Ovary (tissue), 9 donors: Measurements from ENCODE around the gene DUSP1. TPM values are rescaled to one million over a fixed set of nuclear protein-coding genes. Genes with fewer than 3 reads are reported as not detected.

Experiments
- DNase-seq, 5 donors: peaks; one replicate each; pipeline ENCODE4 v3.0.0-alpha.2; 2019 to 2020
- H3K27ac ChIP-seq, 2 donors: fragments of 200-600 bp; one replicate each; pipeline versions ENCODE4 v1.5.1 to v1.8.0; 2019 to 2022
- H3K27me3 ChIP-seq: fragments of 200-600 bp; one replicate; pipeline ENCODE4 v1.8.0; 2022
- H3K36me3 ChIP-seq: fragments of 200-600 bp; sonication (generic); one replicate; pipeline ENCODE4 v1.5.1; 2019
- H3K4me1 ChIP-seq: one replicate; pipeline ENCODE4 v1.8.1; 2013; ENCODE audit warnings: mild to moderate bottlenecking, moderate library complexity; ENCODE audit not compliant: insufficient read depth
- H3K4me3 ChIP-seq: fragments of 200-600 bp; sonication (generic); one replicate; pipeline ENCODE4 v1.5.1; 2017
- H3K9me3 ChIP-seq, 2 donors: fragments of 200-600 bp in 1 of 2; sonication (generic) in 1 of 2; one replicate each; pipeline versions ENCODE4 v1.5.1 to v1.8.1; 2013 to 2019; ENCODE audit warnings: mild to moderate bottlenecking in 1 of 2, moderate library complexity in 1 of 2
- CTCF ChIP-seq, 3 donors: fragments of 450-650 bp in 2 of 3; fragments of 200-600 bp in 1 of 3; IDR thresholded peaks; one replicate each; pipeline versions ENCODE4 v1.5.1 to v1.8.0; 2016 to 2022; ENCODE audit warnings: antibody characterized with exemption in 3 of 3, mild to moderate bottlenecking in 1 of 3
- EP300 ChIP-seq: sonication (generic); formaldehyde crosslinking; IDR thresholded peaks from one replicate; pipeline ENCODE4 v1.6.1; 2017; ENCODE audit warnings: antibody characterized with exemption
- POLR2A ChIP-seq: fragments of 450-650 bp; IDR thresholded peaks from one replicate; pipeline ENCODE4 v1.6.1; 2017; ENCODE audit warnings: antibody characterized with exemption, mild to moderate bottlenecking, moderate library complexity
- WGBS, 3 donors: extraction: QIAGEN DNeasy Blood & Tissue Kit in 1 of 3; methylation state at CpG; one replicate each; pipeline versions ENCODE4 v1.1.5 to v1.1.7; 2013 to 2017; 5-methylcytosine and 5-hydroxymethylcytosine counted together
- intact Hi-C, 4 donors: fragments of 100-400 bp; cut with DNase I; formaldehyde crosslinking; loops; one replicate each; pipeline versions ENCODE4 v1.11.0 to v1.15.1; 2022 to 2023
- polyA plus RNA-seq, 2 donors: library from polyadenylated mRNA; stranded (reverse); fragments of 200-250 nt in 1 of 2; fragments of 350-450 nt in 1 of 2; fragmentation: Illumina TruSeq in 1 of 2; extraction: RNeasy Lipid Tissue Mini Kit (QIAGEN cat#74804) in 1 of 2; gene quantifications; one replicate each; pipeline ENCODE4 v1.2.3, GENCODE V29; 2013 to 2014
- total RNA-seq, 7 donors: library from RNA; depleted of rRNA in 2 of 7; stranded (reverse); fragments of >200 nt in 2 of 7; fragmentation: NEBNext Ultra II Directional in 3 of 7; extraction: Animal tissue kit (Norgen Biotek cat#: 25700) in 3 of 7; gene quantifications; one replicate each; pipeline versions ENCODE4 v1.1.0 to v1.2.4, GENCODE V29; 2016 to 2023
- donor health status: DM: no; HTN: no; CAD: no; lungs with moderate emphysema.
- donor health status: DM: no; HTN: no; CAD: no.
- donor health status: Bipolar disorder and iron deficiency.
- donor health status: DM: yes; HTN: yes; CAD: no.
- donor health status: DM: no; HTN: no; CAD: no.
- donor health status: DM: yes; HTN: yes; CAD: no.

Gene DUSP1
- total and polyA plus RNA-seq, 9 donors: 112 to 2,672 (median 201) TPM

DNA sequence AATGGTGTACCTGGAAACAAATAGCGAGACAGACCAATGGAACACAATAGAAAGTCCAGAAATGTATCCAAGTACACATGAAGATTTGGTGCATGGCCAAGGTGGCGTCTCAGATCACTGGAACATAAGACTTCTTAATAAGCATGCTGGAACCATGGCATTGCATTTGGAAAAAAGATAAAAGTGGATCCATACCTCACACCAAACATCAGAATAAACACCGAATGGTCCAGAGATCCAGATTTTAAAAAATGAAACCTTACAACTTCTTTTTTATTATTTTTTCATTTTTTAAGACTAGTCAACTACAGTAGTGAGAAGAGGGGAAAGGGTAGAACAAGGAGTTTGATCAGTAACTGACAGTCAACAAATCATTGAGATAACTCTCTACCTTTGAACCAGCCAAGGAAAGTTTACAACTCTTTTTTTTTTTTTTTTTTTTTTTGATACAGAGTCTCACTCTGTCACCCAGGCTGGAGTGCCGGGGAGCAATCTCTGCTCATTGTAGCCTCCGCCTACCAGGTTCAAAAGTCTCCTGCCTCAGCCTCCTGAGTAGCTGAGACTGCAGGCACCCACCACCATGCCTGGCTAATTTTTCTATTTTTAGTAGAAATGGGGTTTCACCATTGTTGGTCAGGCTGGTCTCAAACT is 8.8 kb upstream of the DUSP1 start:
- no peaks in the 10 kb centered on the region for H3K9me3 ChIP-seq
- H3K4me3 ChIP-seq: no peak overlapping the region
- intact Hi-C loops: loop anchor here in 1 of 4 donors (10.0 kb wide), 1 partner anchor 55 kb away; the partner anchor contains the start of gene ERGIC1
- H3K27me3 ChIP-seq: no peaks in the 10 kb centered on the region
- TF ChIP-seq POLR2A (no peak), EP300 (no peak), CTCF (IDR thresholded peaks at IDR 0.05) (no peak)
- no peaks in the 10 kb centered on the region for H3K4me1 ChIP-seq
- WGBS, 3 donors: 95 to 98% (median 96%) methylated on average over 5 of the region's 5 CpGs
- no peaks in the 10 kb centered on the region for H3K36me3 ChIP-seq
- H3K27ac ChIP-seq: no peak overlapping the region
- DNase-seq: peak in 1 of 5 donors; percentile 6

DNA sequence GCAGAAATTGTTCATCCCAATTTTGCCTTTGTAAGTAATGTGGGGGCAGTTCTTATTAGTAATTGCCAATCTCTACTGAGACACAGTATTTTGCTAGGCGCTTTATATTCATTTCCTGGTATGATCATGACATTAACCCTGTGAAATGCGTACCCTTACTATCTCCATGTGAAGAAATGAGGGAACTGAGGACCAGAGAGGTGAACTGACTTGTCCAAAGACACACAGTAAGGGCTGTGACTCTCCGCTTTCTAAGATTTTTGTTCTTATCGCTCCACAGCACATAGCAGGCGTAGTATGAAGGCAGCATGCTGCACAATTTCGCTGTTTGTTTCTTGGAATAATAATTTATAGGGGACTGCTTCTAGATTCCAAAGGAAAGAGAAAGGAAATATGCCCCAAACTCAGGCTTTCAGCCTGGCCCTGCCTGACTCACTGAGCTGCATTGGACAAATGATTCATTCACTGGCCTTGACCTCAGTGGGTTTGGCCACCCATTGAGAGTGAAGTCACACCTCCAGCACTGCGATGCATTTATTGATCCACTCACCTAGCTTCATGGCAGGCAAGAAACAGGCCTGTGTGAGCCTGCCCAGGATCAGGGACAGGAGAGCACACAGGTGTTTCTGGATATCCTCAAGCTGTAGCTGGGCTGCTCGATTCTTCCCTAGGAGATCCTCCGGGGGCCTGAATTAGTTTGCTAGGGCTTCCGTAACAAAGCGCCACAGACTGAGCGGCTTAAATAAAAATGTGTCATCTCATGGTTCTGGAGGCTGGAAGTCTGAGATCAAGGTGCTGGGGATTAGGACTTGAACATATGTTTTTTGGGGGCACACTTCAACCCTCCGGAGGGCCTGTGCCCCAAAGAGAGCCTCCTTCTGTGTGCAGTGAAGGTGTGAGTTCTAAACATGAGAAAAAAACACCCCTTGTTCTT is 7.2 kb upstream of the DUSP1 start:
- H3K4me1 ChIP-seq: no peaks in the 10 kb centered on the region
- TF ChIP-seq POLR2A (no peak), EP300 (no peak), CTCF (IDR thresholded peaks at IDR 0.05) (no peak)
- no peak overlapping the region for H3K4me3 ChIP-seq
- H3K27me3 ChIP-seq: no peaks in the 10 kb centered on the region
- H3K27ac ChIP-seq: peak overlapping the region in 1 of 2 donors; percentile 11
- DNase-seq: peak in 3 of 5 donors; percentile 42 to 76 (median 49)
- no peaks in the 10 kb centered on the region for H3K36me3 ChIP-seq
- WGBS, 3 donors: 64 to 76% (median 71%) methylated on average over 13 of the region's 13 CpGs
- no peaks in the 10 kb centered on the region for H3K9me3 ChIP-seq
- intact Hi-C loops: loop anchor here in 1 of 4 donors (10.0 kb wide), 1 partner anchor 57 kb away; the partner anchor contains the start of gene ERGIC1

GRCh38 chr5:172776235-172776594 is 5.2 kb upstream of the DUSP1 start:
- H3K9me3 ChIP-seq: no peaks in the 10 kb centered on the region
- intact Hi-C loops: loop anchor here in 1 of 4 donors (10.0 kb wide), 1 partner anchor 59 kb away; the partner anchor contains the start of gene ERGIC1
- DNase-seq: no peak
- WGBS, 3 donors: 78 to 87% (median 85%) methylated on average over 2 of the region's 2 CpGs
- no peak overlapping the region for H3K4me3 ChIP-seq
- H3K36me3 ChIP-seq: no peaks in the 10 kb centered on the region
- H3K27ac ChIP-seq: no peak overlapping the region
- H3K4me1 ChIP-seq: no peaks in the 10 kb centered on the region
- TF ChIP-seq POLR2A: no peak
- TF ChIP-seq CTCF (IDR thresholded peaks at IDR 0.05): no peak
- no peak for TF ChIP-seq EP300
- H3K27me3 ChIP-seq: no peaks in the 10 kb centered on the region

DNA sequence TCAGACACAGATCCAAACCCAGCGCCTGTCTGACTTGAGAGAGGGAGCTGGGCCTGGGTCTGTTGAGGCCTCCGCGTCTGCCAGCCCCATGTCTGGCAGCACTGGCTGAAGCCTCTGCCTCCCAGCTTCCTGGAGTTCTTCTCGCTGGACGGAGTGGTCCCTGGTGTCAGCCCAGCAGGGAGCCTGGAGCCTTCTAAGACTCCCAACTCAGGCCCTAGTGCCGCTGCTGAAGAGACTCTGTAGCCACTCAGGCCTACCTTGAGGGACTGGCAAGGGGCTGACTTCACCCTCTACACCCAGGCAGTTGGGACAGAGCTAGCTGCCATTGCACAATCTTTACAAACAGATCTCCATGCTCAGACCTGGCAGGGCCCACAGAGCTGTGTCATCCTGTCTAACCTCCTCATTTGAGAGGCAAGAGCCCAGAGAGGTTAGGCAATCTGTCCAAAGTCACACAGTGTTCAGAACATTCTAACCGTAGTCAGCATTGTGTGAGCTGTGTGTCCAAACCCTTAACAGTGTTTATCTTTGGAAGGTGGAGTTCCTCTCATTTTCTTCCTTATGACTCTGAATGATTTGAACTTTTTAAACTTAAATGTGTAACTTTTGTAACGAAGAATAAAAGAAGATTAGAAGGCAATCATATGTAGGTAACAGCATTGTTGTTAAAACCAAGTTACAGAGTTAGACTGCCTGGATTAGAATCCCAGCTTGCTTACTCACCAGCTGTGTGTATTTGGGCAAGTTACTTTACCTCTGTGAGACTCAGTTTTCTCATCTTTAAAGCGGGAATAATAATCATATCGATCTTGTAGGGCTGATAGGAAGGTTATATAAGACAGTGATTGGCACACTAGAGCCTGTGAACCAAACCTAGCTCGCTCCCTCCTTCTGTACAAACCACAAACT is 4.6 kb upstream of the DUSP1 start:
- Histone ChIP-seq H3K27me3 (no peaks in the 10 kb centered on the region), H3K9me3 (no peaks in the 10 kb centered on the region), H3K27ac (no peak overlapping the region), H3K36me3 (no peaks in the 10 kb centered on the region), H3K4me3 (no peak overlapping the region), H3K4me1 (no peaks in the 10 kb centered on the region)
- intact Hi-C loops: loop anchor here in 1 of 4 donors (10.0 kb wide), 1 partner anchor 59 kb away; the partner anchor contains the start of gene ERGIC1
- peak in 1 of 5 donors; percentile 77 for DNase-seq
- 89 to 92% (median 91%) methylated on average over 11 of the region's 11 CpGs for WGBS, 3 donors
- TF ChIP-seq CTCF (IDR thresholded peaks at IDR 0.05) (no peak), EP300 (peak; percentile 65)
